ENCODE data around the gene KISS1. TPM values are rescaled to one million over a fixed set of nuclear protein-coding genes. Genes with fewer than 3 reads are reported as not detected.

The KISS1 gene
- total and polyA plus RNA-seq, 3 donors from 2014 or later = 1.8 to 3.7 (median 3.5) TPM

DNA sequence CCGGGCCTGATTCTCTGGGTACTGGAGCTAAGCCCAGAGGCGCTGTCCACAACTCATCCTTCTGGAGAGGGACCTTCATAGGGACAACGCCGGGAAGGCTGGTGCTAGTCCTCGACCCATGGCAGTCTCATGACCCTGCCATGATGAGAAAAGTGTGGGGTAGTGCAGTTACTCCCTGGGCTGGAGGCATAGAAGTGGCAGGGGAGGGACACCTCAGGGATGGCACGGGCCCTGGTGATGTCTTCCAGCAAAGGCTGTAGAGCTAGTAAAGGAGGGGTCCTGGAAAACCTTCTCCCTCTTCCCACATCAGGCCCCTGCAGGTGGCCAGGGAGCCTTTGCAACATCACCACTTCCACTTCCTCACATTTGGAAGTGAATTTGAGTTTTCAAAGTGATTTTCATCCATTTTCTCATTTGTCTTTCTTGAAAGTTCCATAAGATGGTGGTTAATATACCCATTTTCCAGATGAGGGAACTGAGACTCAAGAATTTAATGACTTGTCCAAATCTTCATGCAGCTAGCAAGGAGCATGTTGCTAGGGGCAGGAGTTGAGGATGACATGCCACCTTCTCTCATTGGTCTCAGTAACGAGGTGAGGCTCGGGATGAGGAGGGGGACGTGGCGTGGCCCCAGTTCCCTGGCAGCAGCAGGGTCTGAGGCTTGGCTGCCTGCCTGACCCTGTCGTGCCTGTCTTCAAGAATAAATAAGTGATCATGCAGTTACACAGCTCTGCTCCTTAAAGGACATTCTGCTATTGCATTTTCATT is 20.8 kb upstream of the KISS1 start:
- intact Hi-C loops (cut with DNase I; ENCODE audit: low total_unique reads) = no loop called here
- DNase-seq = no peak
- 89 to 97% methylated on average over 10 to 11 of the region's 11 CpGs for WGBS, 2 donors
- H3K36me3 ChIP-seq (ENCODE audit: low read depth, missing control alignments) = no peaks in the 10 kb centered on the region
- H3K27ac ChIP-seq = no peak overlapping the region
- TF ChIP-seq, protein P1, sequence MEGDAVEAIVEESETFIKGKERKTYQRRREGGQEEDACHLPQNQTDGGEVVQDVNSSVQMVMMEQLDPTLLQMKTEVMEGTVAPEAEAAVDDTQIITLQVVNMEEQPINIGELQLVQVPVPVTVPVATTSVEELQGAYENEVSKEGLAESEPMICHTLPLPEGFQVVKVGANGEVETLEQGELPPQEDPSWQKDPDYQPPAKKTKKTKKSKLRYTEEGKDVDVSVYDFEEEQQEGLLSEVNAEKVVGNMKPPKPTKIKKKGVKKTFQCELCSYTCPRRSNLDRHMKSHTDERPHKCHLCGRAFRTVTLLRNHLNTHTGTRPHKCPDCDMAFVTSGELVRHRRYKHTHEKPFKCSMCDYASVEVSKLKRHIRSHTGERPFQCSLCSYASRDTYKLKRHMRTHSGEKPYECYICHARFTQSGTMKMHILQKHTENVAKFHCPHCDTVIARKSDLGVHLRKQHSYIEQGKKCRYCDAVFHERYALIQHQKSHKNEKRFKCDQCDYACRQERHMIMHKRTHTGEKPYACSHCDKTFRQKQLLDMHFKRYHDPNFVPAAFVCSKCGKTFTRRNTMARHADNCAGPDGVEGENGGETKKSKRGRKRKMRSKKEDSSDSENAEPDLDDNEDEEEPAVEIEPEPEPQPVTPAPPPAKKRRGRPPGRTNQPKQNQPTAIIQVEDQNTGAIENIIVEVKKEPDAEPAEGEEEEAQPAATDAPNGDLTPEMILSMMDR (IDR thresholded peaks at IDR 0.05) = no peak
- TF ChIP-seq POLR2A (IDR thresholded peaks at IDR 0.05) = no peak
- no peaks in the 10 kb centered on the region for H3K27me3 ChIP-seq
- peaks cover 7% of the 10 kb centered on the region for H3K4me1 ChIP-seq
- H3K9me3 ChIP-seq = no peaks in the 10 kb centered on the region
- H3K4me3 ChIP-seq = no peak overlapping the region

DNA sequence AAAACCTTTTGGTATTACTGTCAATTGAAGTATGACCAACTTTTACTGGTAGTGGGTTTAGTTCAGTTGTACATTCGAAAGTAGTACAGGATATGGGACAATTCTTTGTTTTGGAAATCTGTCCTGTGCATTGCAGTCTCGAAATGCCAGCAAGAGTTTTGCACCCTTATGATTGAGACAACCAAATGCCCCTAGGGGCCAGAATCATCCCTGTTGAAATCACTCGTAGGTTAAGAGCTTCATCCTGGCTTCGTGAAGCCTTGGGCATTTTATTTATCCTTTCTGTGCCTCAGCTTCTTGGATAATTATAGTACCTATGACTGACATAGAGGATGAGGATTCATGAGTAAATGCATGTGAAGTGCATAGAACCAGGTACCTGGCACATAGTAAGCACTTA is 19.9 kb upstream of the KISS1 start:
- Histone ChIP-seq H3K27ac (no peak overlapping the region), H3K4me1 (peaks cover 7% of the 10 kb centered on the region), H3K27me3 (no peaks in the 10 kb centered on the region), H3K36me3 (ENCODE audit: low read depth, missing control alignments) (no peaks in the 10 kb centered on the region), H3K4me3 (no peak overlapping the region), H3K9me3 (no peaks in the 10 kb centered on the region)
- no peak for DNase-seq
- TF ChIP-seq, protein P1 (IDR thresholded peaks at IDR 0.05) = no peak
- TF ChIP-seq POLR2A (IDR thresholded peaks at IDR 0.05) = no peak
- intact Hi-C loops (cut with DNase I; ENCODE audit: low total_unique reads) = no loop called here
- 88 to 92% methylated on average over 4 of the region's 4 CpGs for WGBS, 2 donors

DNA sequence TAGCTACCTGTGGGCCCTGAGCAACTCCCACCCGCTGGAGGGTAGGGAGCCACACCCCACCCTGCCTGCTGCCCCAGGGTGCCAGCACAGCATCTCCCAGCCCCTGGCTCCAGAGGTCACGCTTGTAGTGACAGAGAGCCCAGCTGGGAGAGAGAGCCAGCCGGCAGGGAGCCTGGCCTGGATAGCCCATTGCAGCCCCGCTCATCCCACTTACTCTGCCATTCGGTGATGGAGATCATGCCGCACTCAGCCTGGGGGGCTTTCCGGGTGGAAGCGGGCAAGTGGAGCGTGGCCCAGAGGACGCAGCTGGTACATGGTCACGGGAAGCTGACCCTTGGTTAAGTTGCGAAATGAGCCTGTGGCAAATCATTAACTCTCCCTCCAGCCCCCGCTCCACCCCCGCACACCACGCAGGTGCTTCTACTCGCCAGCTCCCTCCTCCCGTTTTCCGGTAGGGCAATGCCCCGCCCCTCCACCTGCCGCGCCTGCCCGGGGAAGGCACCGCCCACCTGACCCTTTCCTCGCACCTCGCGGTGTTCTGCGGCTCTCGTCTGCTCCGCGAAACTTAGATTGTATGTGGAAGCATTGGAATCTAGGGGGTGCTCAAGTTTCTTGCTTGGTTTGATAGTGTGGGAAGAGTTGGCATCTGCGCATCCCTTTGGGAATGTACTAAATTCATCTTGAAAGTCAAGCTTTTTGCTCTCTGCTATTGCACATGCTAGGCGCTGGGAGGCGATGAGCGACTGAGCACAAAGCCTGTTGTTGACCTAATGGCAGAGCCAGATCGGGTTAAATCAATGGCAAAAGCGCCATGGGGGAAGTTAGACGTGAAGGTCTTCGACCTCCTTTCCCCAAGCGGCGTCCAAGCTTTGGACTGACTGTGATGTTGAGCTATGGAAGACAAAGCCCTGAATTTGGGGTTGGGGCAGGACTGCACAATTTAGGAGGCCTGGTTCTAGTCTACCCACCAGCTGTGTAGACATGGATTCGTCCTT is 17.7 kb upstream of the KISS1 start, which contains the start of gene GOLT1A:
TSS of gene GOLT1A (minus strand) at position 321 of the 995 bp plus-strand sequence. CDS start at position 239, 82 bp downstream.
- 8 to 12% methylated on average over 27 to 33 of the region's 41 CpGs for WGBS, 2 donors
- H3K36me3 ChIP-seq (ENCODE audit: low read depth, missing control alignments) = no peaks in the 10 kb centered on the region
- peaks cover 7% of the 10 kb centered on the region for H3K4me1 ChIP-seq
- no peak within 1 kb of the TSS for H3K27ac ChIP-seq
- peak; percentile 74 for DNase-seq
- peak within 1 kb of the TSS; percentile 17 to 49 for H3K4me3 ChIP-seq
- H3K27me3 ChIP-seq = no peaks in the 10 kb centered on the region
- H3K9me3 ChIP-seq = no peaks in the 10 kb centered on the region
- intact Hi-C loops (cut with DNase I; ENCODE audit: low total_unique reads) = loop anchor here (5.0 kb wide), 1 partner anchor 148 kb away; no protein-coding TSS in a partner anchor
- no peak for TF ChIP-seq POLR2A (IDR thresholded peaks at IDR 0.05)
- TF ChIP-seq, protein P1 (IDR thresholded peaks at IDR 0.05) = peak; percentile 47 to 75 (median 59)

DNA sequence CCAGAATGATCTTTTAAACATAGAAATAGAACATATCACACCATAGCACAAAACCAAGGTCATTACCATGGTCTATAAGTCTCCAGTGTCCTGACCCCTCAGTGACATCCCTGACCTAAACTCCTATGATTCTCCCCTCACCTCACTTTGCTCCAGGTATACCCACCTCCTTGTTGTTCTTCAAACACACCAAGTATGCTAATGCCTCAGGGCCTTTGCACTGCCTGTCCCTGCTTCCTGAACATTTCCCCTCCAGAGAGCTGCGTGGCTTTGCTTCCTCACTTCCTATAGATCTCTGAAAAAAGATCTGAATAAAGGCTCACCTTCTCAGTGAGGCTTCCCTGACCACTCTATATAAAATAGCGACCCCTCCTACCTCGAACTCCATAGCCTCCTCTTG is 16.4 kb upstream of the KISS1 start:
- H3K27me3 ChIP-seq = no peaks in the 10 kb centered on the region
- H3K4me1 ChIP-seq = peaks cover 7% of the 10 kb centered on the region
- no peaks in the 10 kb centered on the region for H3K36me3 ChIP-seq (ENCODE audit: low read depth, missing control alignments)
- H3K9me3 ChIP-seq = no peaks in the 10 kb centered on the region
- H3K4me3 ChIP-seq = no peak overlapping the region
- TF ChIP-seq POLR2A (IDR thresholded peaks at IDR 0.05) = no peak
- TF ChIP-seq, protein P1 (IDR thresholded peaks at IDR 0.05) = no peak
- WGBS, 2 donors = 90% methylated on average over 3 of the region's 3 CpGs
- H3K27ac ChIP-seq = no peak overlapping the region
- DNase-seq = no peak
- intact Hi-C loops (cut with DNase I; ENCODE audit: low total_unique reads) = loop anchor here (5.0 kb wide), 1 partner anchor 150 kb away; no protein-coding TSS in a partner anchor
